Activated T-cell treated with anti-CD3 and anti-CD28 coated beads for 1 hour (primary cell): ENCODE measurements around the gene MKLN1.
"Not testable (repeated sequence)": the region's sequence is repeated elsewhere in the genome, so short reads cannot be mapped to it uniquely, and the experiment has no call there.

Experiments
- DNase-seq: peaks from one replicate; pipeline ENCODE4 v3.0.0-alpha.2; 2020; ENCODE audit warnings: low read depth

MKLN1 gene

GRCh38 chr7:131462715-131463114 is 135.0 kb downstream of the MKLN1 start:
- not testable (repeated sequence) for DNase-seq

GRCh38 chr7:131466735-131467365 is 139.2 kb downstream of the MKLN1 start:
- no peak for DNase-seq

GRCh38 chr7:131467788-131468187 is 140.1 kb downstream of the MKLN1 start:
- no peak for DNase-seq

- no peak for DNase-seq
These were observed 143.8 kb downstream of the MKLN1 start for GRCh38 chr7:131471250-131472004.

- DNase-seq = no peak
These were observed 149.1 kb downstream of the MKLN1 start for GRCh38 chr7:131476740-131477139.

GRCh38 chr7:131480384-131481315 is 153.0 kb downstream of the MKLN1 start:
- no peak for DNase-seq

- DNase-seq = no peak
These were observed 155.1 kb downstream of the MKLN1 start for GRCh38 chr7:131482800-131483199.

GRCh38 chr7:131483586-131483985 is 155.9 kb downstream of the MKLN1 start:
- no peak for DNase-seq

- DNase-seq = no peak
These were observed 158.7 kb downstream of the MKLN1 start for GRCh38 chr7:131486346-131486745.

GRCh38 chr7:131487217-131487616 is 159.5 kb downstream of the MKLN1 start:
- DNase-seq = no peak

- no peak for DNase-seq
These were observed 160.7 kb downstream of the MKLN1 start for GRCh38 chr7:131488361-131488760.

GRCh38 chr7:131489196-131489595 is 161.5 kb downstream of the MKLN1 start:
- DNase-seq = no peak

- no peak for DNase-seq
These were observed 162.2 kb downstream of the MKLN1 start for GRCh38 chr7:131489881-131490280.

GRCh38 chr7:131493081-131493480 is 165.4 kb downstream of the MKLN1 start:
- DNase-seq = no peak

GRCh38 chr7:131493581-131493980 is 165.9 kb downstream of the MKLN1 start:
- DNase-seq = no peak

- no peak for DNase-seq
These were observed 166.5 kb downstream of the MKLN1 start for GRCh38 chr7:131494182-131494581.

GRCh38 chr7:131495669-131496498 is 168.2 kb downstream of the MKLN1 start:
- DNase-seq = no peak

- DNase-seq = no peak
These were observed 169.8 kb downstream of the MKLN1 start for GRCh38 chr7:131497454-131497853.

- DNase-seq = no peak
These were observed 170.7 kb downstream of the MKLN1 start for GRCh38 chr7:131498237-131498885.

- DNase-seq = no peak
These were observed 172.1 kb downstream of the MKLN1 start for GRCh38 chr7:131499801-131500200.

- DNase-seq = no peak
These were observed 172.7 kb downstream of the MKLN1 start for GRCh38 chr7:131500357-131500756.
